Immature natural killer cell (primary cell): ENCODE results near the gene OBP2B. TPM values are rescaled to one million over a fixed set of nuclear protein-coding genes. Genes with fewer than 3 reads are reported as not detected.
"Not testable (repeated sequence)": the region's sequence is repeated elsewhere in the genome, so short reads cannot be mapped to it uniquely, and the experiment has no call there.

ENCODE experiments used
- DNase-seq, 3 donors: peaks; one replicate each; pipeline ENCODE4 v3.0.0; 2022; ENCODE audit warnings: mixed read lengths in 1 of 3
- H3K27ac Mint-ChIP-seq, 6 donors: one replicate each; pipeline ENCODE4 v1.8.0; 2020; ENCODE audit warnings: mixed read lengths in 6 of 6, mild to moderate bottlenecking in 5 of 6, inconsistent platforms in 4 of 6, moderate library complexity in 3 of 6
- H3K27me3 Mint-ChIP-seq, 3 donors: one replicate each; pipeline ENCODE4 v1.8.0; 2020 to 2021; ENCODE audit warnings: low read depth in 3 of 3, mild to moderate bottlenecking in 3 of 3, mixed read lengths in 3 of 3, moderate library complexity in 3 of 3, inconsistent platforms in 1 of 3
- H3K36me3 Mint-ChIP-seq, 3 donors: one replicate each; pipeline ENCODE4 v1.8.0; 2020; ENCODE audit warnings: mixed read lengths in 3 of 3, inconsistent platforms in 2 of 3, mild to moderate bottlenecking in 2 of 3
- H3K4me1 Mint-ChIP-seq, 2 donors: one replicate each; pipeline ENCODE4 v1.8.0; 2020; ENCODE audit warnings: inconsistent platforms in 2 of 2, mild to moderate bottlenecking in 2 of 2, mixed read lengths in 2 of 2, moderate library complexity in 1 of 2
- H3K4me3 Mint-ChIP-seq, 5 donors: one replicate each; pipeline ENCODE4 v1.8.0; 2020; ENCODE audit warnings: mild to moderate bottlenecking in 5 of 5, mixed read lengths in 5 of 5, inconsistent platforms in 3 of 5, moderate library complexity in 3 of 5
- H3K9me3 Mint-ChIP-seq, 6 donors: one replicate each; pipeline ENCODE4 v1.8.0; 2020; ENCODE audit warnings: mild to moderate bottlenecking in 6 of 6, mixed read lengths in 6 of 6, inconsistent platforms in 4 of 6, moderate library complexity in 3 of 6
- polyA plus RNA-seq, 3 donors: library from polyadenylated mRNA; unstranded; fragments of 300-500 nt; fragmentation: Illumina TruSeq; gene quantifications; one replicate each; pipeline ENCODE4 v1.2.3, GENCODE V29; 2021

OBP2B gene
- polyA plus RNA-seq, 3 donors from 2014 or later = not detected

DNA sequence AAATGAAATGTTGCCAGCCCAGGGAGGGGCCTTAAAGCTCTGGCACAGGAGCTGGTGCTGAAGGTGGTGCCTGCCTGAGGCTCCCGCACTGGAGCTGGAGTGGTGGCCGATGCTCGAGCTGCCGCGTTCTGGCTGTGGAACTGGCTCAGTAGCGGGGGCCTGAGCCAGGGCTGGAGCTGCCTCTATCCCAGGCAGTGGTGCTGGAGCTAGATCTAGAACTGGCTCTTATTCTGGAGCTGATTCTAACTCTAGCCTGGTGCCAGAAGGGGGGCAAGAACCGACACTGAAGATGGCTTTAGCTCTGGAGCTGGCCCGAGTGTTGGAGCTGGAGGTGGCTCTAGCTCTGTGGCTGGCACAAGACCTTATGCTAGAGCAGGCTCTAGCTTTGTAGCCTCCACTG is 19.2 kb downstream of the OBP2B start:
- Mint-ChIP-seq H3K9me3 (no peaks in the 10 kb centered on the region), H3K4me3 (no peak overlapping the region), H3K27ac (no peak overlapping the region), H3K36me3 (no peaks in the 10 kb centered on the region), H3K4me1 (peaks cover 15 to 17% of the 10 kb centered on the region in 2 donors), H3K27me3 (peaks cover 8 to 20% (median 13%) of the 10 kb centered on the region in 3 donors)
- no peak for DNase-seq

DNA sequence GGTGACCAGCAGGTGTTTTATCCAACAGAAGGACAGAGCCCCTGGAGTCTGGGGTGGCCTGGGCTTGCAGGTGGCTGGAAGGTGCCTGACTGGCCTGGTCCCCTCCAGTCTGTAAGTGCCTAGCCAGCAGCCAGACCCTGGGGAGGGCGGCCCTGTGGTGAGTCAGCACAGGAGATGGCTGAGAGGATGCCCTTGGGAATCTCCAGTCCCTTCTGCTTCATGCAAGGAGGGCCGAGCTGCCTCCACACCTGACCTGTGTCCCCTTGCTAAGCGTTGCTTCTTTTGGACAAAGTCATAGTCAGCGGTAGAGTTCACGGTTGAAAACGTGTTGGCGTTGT is 20.2 kb downstream of the OBP2B start:
- DNase-seq = no peak
- no peaks in the 10 kb centered on the region for H3K36me3 Mint-ChIP-seq
- H3K27ac Mint-ChIP-seq = no peak overlapping the region
- H3K4me3 Mint-ChIP-seq = no peak overlapping the region
- H3K4me1 Mint-ChIP-seq = peaks cover 24 to 25% of the 10 kb centered on the region in 2 donors
- H3K27me3 Mint-ChIP-seq = peaks cover 9 to 20% (median 13%) of the 10 kb centered on the region in 3 donors
- no peaks in the 10 kb centered on the region for H3K9me3 Mint-ChIP-seq

DNA sequence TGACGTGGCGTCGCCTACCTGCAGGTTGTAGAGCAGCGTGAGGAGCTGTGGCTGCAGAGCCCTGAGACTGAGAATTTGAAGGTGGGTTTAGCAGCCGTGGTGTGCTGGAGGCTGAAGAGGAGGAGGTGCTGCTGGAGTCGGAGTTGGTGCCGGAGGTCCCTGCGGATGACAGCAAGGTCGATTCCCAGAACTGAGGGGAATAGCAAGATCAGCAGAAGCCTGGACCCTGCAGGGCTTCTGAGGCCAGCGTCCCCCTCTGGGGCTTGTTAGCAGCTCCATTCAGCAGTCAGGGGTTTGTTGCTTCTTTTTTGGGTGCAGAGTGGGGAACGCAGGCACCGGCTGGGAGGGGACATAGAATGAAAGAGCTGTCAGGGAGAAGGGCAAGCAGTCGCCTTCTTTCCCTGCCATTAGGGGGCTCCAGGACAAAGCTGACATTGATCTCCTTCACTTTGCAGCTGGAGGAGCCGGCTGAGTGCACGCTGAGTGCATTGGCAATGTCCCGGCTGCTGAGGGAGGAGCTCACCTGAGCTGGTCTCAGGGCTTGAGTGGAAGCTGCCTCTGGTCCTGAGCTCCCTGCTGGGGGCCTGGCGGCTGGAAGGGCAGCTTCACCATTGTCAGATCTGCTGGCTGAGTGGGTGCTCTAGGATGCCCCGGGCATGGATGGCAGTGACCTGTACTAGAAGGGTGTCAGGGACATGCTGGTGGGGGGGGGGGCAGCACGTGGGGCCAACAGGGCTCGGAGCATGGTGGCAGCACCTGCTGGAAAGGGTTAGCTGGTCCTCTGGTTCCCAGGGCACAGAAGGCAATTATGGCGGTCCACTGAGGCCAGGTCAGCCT is 20.8 kb downstream of the OBP2B start:
- Mint-ChIP-seq H3K27me3 (peaks cover 12 to 21% (median 13%) of the 10 kb centered on the region in 3 donors), H3K27ac (no peak overlapping the region), H3K9me3 (no peaks in the 10 kb centered on the region), H3K36me3 (no peaks in the 10 kb centered on the region), H3K4me3 (no peak overlapping the region), H3K4me1 (peaks cover 26 to 30% of the 10 kb centered on the region in 2 donors)
- DNase-seq = no peak

DNA sequence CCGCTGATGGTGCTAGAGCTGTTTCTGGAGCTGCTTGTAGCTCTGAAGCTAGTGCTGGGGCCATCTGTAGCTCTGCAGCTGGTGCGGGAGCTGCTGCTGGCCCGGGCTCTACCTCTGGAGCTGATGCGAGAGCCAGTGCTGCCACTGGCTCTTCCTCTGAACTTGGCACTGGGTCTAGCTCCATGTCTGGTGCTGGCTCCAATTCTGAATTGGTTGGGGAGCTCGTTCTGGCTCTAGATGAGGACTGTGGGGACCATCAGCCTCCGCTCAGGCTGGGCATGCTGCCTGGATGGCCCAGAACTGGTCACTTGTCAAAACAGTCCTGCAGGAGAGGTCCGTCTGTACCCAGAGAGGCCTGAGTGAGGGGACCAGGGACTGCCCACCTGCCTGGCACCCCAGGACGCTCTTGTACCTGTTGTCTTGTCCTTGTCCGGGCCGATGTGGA is 21.5 kb downstream of the OBP2B start:
- no peak for DNase-seq
- H3K27ac Mint-ChIP-seq = no peak overlapping the region
- no peaks in the 10 kb centered on the region for H3K9me3 Mint-ChIP-seq
- H3K4me1 Mint-ChIP-seq = peaks cover 26 to 33% of the 10 kb centered on the region in 2 donors
- H3K4me3 Mint-ChIP-seq = no peak overlapping the region
- peaks cover 13 to 20% (median 13%) of the 10 kb centered on the region in 3 donors for H3K27me3 Mint-ChIP-seq
- no peaks in the 10 kb centered on the region for H3K36me3 Mint-ChIP-seq

DNA sequence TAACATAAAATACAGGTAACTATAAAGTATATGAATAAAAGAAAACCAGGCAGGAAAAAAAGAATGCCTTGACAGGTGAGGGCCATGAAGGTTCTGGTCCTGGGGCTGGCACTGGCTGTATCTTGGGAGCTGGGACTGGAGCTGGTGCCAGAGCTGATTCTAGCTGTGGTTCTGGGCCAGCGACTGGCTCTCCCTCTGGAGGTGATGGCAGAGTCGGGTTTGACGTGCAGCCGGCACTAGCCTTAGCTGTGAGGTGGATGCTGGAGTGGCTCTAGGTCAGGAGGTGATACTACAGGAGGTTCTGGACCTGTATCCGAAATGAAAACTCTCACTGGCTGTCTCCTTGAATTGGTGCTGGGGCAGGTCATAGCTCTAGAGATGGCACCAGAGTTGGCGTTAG is 22.3 kb downstream of the OBP2B start:
- Mint-ChIP-seq H3K4me1 (peaks cover 26 to 33% of the 10 kb centered on the region in 2 donors), H3K27me3 (peaks cover 13 to 22% (median 13%) of the 10 kb centered on the region in 3 donors), H3K4me3 (no peak overlapping the region), H3K36me3 (no peaks in the 10 kb centered on the region), H3K9me3 (no peaks in the 10 kb centered on the region), H3K27ac (no peak overlapping the region)
- DNase-seq = no peak

DNA sequence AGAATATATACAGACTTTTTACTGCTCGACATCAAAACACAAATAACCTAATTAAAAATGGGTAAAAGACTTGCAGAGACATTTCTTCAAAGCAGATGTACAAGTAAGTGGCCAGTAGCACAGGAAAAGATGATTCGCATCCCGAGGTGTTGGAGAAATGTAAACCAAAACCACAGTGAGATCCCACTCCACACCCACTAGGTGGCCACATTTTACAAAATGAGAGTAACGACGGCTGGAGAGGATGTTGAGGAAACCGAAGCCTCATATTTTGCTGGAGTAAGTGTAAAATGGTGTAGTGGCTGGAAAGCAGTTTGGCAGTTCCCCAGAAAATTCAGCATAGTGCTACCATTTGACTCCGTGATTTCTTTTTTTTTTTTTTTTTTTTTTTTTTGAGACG is 24.1 kb downstream of the OBP2B start:
- no peaks in the 10 kb centered on the region for H3K9me3 Mint-ChIP-seq
- peak; percentile 76 to 79 (median 79) for DNase-seq

DNA sequence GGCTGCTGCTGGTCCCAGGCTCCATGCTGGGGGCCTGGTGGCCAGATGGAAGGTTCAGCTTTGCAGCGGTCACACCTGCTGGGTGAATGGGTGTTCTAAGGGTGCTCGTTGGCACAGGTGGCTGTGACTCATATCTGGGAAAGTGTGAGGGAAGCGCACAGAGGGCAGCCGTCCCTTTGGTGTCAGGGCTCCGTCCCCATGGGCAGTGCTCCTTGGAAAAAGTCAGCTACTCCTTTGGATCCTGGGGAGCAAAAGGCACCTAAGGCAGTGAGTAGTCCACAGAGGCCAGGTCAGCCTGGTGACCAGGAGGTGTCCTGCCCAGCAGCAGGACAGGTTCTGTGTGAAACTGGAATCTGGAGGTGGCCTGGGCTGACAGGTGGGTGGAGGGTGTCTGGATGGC is 26.9 kb downstream of the OBP2B start:
- no peak for DNase-seq
- H3K36me3 Mint-ChIP-seq = no peaks in the 10 kb centered on the region
- peaks cover 26 to 33% of the 10 kb centered on the region in 2 donors for H3K4me1 Mint-ChIP-seq
- no peaks in the 10 kb centered on the region for H3K9me3 Mint-ChIP-seq
- no peak overlapping the region for H3K27ac Mint-ChIP-seq
- no peak overlapping the region for H3K4me3 Mint-ChIP-seq
- peaks cover 13 to 18% (median 13%) of the 10 kb centered on the region in 3 donors for H3K27me3 Mint-ChIP-seq

More for the DNA sequence above, 24.1 kb downstream of the OBP2B start:
- Mint-ChIP-seq H3K27ac (peak overlapping the region in 5 of 6 donors; percentile 4 to 69 (median 46)), H3K4me1 (peaks cover 26 to 33% of the 10 kb centered on the region in 2 donors), H3K36me3 (no peaks in the 10 kb centered on the region), H3K4me3 (peak overlapping the region; percentile 45 to 79 (median 51)), H3K27me3 (peaks cover 13 to 24% (median 13%) of the 10 kb centered on the region in 3 donors)

DNA sequence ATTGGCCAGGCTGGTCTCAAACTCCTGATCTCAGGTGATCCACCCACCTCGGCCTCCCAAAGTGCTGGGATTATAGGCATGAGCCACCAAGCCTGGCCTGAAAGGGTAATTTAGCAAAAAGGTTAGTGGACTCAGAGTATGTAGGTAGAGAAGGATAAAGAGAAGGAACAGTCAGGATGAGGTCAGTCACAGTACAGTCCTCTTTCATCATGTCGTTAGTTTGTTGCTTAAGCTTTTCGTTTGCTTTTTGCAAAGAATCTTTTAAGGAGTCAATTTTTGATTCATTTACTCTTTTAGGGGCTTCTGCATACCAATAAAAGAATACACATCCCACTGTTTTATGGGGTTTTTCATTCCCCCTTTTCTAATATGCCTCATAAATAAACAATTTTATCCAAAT is 27.5 kb downstream of the OBP2B start:
- Mint-ChIP-seq H3K9me3 (no peaks in the 10 kb centered on the region), H3K36me3 (no peaks in the 10 kb centered on the region), H3K4me1 (peaks cover 21 to 33% of the 10 kb centered on the region in 2 donors), H3K4me3 (no peak overlapping the region), H3K27me3 (peaks cover 10 to 16% (median 13%) of the 10 kb centered on the region in 3 donors), H3K27ac (peak overlapping the region in 1 of 6 donors; percentile 69)
- no peak for DNase-seq

DNA sequence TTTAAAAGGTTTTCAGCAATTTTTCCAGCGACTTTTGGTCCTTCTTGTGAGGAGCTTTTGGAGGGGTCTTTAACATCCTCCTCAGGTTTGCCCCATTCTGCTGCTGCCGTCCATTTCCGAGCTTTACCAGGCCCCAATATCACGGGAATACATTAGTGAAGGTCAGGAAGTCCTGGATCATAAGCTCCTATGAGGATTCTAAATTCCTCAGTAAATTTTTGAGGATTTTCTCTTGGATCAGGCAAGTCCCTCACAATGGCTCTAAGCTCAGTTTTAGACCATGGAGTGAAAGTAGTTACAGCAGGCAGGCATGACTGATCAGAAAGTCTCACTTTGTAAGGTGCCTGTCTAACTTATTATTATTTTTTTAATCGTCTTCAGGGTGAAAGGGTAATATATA is 28.1 kb downstream of the OBP2B start:
- H3K9me3 Mint-ChIP-seq = no peaks in the 10 kb centered on the region

DNA sequence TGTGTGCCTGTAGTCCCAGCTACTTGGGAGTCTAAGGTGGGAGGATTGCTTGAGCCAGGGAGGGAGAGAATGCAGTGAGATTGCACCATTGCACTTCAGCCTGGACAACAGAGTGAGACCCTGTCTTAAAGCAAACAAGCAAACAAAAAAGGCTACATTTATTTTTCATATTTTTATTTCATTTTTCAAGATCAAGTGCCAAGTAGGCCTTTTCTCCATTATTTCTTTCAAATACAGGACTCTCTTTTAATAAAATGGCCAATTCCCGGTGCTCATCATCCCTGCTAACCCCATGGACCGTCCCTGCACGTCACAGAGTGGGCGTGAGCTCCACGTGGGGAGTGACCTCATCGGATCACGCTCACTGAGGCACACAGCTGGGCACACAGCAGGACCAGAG is 36.0 kb downstream of the OBP2B start:
- Mint-ChIP-seq H3K36me3 (no peaks in the 10 kb centered on the region), H3K27me3 (peaks cover 0 to 5% (median 2%) of the 10 kb centered on the region in 3 donors), H3K4me3 (no peak overlapping the region), H3K27ac (no peak overlapping the region), H3K9me3 (no peaks in the 10 kb centered on the region), H3K4me1 (no peaks in the 10 kb centered on the region)
- DNase-seq = no peak

More for the DNA sequence above, 28.1 kb downstream of the OBP2B start:
- peaks cover 18 to 30% of the 10 kb centered on the region in 2 donors for H3K4me1 Mint-ChIP-seq
- peaks cover 7 to 14% (median 12%) of the 10 kb centered on the region in 3 donors for H3K27me3 Mint-ChIP-seq
- DNase-seq = no peak
- H3K4me3 Mint-ChIP-seq = no peak overlapping the region
- H3K27ac Mint-ChIP-seq = no peak overlapping the region
- no peaks in the 10 kb centered on the region for H3K36me3 Mint-ChIP-seq

DNA sequence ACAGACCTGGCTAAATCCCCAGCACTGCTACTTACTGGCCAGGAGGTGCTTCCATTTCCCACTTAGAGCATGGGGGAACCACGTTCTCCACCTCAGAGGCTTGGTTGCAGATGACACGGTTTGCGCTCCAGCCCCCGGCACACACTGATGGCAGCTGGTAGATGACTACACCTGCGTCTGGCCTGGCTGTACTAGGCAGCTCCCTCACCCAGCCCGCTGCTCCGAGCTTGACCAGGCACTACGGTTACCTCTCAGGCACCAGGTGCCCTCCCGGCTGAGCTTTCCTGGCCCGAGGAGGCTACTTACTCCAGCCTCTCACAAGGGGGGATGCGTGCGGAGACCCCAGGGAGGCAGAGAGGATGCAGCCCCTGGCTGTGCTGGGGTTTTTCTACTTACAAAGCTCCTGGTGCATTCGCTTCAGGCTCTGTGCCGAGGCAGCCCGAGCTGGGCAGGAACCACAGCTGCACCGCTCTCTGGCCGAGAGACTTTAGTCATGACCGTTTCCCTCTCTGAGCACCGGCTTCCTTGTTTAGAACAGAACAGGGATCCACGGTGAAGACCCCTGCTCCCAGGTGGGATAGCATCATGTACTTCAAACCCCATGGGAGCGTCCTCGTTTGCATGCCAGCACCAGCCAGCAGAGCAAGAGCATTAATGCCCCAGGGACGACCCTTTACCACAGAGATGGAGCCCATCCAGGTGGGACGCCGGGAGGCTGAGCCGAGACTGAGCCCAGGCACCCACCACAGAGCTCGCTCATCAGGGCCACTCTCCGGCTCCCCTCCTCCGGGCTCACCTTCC is 37.7 kb downstream of the OBP2B start:
- Mint-ChIP-seq H3K36me3 (no peaks in the 10 kb centered on the region), H3K27ac (no peak overlapping the region), H3K27me3 (peaks cover 0 to 5% (median 2%) of the 10 kb centered on the region in 3 donors), H3K4me3 (no peak overlapping the region), H3K9me3 (no peaks in the 10 kb centered on the region), H3K4me1 (no peaks in the 10 kb centered on the region)
- DNase-seq = no peak

DNA sequence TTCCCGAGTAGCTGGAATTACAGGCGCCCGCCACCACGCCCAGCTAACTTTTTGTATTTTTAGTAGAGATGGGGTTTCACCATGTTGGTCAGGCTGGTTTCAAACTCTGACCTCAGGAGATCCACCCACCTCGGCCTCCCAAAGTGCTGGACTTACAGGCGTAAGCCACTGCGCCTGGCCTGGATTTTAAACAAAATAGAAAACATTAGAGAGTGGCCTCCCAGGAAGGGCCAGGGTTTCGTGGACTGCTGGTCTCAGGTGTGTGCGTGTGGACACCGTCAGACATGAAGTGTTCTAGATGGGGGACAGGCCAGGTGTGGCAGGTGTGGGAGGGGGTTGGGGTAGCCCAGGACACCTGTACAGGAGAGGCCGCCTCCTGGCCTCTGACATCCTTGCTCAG is 38.3 kb downstream of the OBP2B start:
- Mint-ChIP-seq H3K27me3 (peaks cover 0 to 2% (median 2%) of the 10 kb centered on the region in 3 donors), H3K9me3 (no peaks in the 10 kb centered on the region), H3K36me3 (no peaks in the 10 kb centered on the region), H3K4me1 (no peaks in the 10 kb centered on the region), H3K27ac (no peak overlapping the region), H3K4me3 (no peak overlapping the region)
- no peak for DNase-seq

DNA sequence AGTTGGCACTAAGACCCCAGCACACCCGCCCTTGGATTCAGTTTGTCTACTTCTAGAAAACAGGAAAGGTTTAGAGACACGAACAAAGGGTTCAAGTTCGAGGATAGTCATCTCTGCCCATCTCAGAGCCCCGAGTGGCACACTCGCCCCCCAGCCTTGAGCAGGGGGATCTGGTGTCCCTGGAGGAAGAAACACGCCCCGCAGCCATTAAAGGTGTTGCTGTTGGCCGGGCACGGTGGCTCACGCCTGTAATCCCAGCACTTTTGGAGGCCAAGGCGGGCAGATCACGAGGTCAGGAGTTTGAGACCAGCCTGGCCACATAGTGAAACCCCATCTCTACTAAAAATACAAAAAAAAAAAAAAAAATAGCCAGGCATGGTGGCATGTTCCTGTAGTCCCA is 39.4 kb downstream of the OBP2B start:
- H3K4me1 Mint-ChIP-seq, H3K36me3 Mint-ChIP-seq, H3K27ac Mint-ChIP-seq, DNase-seq, H3K27me3 Mint-ChIP-seq, H3K4me3 Mint-ChIP-seq, H3K9me3 Mint-ChIP-seq: not testable (repeated sequence)

DNA sequence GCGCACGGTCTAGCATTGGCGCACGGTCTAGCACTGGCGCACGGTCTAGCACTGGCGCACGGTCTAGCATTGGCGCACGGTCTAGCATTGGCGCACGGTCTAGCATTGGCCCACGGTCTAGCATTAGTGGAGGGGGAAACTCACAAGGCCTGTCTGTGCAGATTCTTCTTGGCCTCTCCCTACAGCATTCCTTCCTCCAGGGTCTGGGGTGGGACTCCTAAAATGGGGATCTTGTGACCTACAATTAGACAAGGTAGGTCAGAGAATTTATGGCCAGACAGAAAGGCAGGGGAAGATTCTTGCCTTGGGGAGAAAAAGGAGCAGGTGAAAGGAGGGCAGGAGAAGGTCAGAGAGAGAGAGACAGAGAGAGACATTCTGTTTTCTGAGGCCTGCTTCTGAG is 39.9 kb downstream of the OBP2B start:
- no peaks in the 10 kb centered on the region for H3K36me3 Mint-ChIP-seq
- no peak overlapping the region for H3K27ac Mint-ChIP-seq
- peaks cover 0 to under 1% of the 10 kb centered on the region in 2 donors for H3K4me1 Mint-ChIP-seq
- no peak overlapping the region for H3K4me3 Mint-ChIP-seq
- DNase-seq = no peak
- H3K9me3 Mint-ChIP-seq = no peaks in the 10 kb centered on the region
- peaks cover 0 to 4% (median 2%) of the 10 kb centered on the region in 3 donors for H3K27me3 Mint-ChIP-seq
